Stimulated activated CD4-positive, alpha-beta T cell treated with anti-CD3 and anti-CD28 coated beads, Interleukin-4, amount 100 ng/mL, for 48 hours (primary cell): ENCODE measurements around the gene RAPGEF1.

Experiments used
- DNase-seq, 2 donors: peaks; one replicate each; pipeline ENCODE4 v3.0.0-alpha.2; 2020; ENCODE audit warnings: low read depth in 2 of 2

Gene RAPGEF1

GRCh38 chr9:131587331-131587730 lies 152.5 kb downstream of the RAPGEF1 start:
- no peak for DNase-seq

DNA sequence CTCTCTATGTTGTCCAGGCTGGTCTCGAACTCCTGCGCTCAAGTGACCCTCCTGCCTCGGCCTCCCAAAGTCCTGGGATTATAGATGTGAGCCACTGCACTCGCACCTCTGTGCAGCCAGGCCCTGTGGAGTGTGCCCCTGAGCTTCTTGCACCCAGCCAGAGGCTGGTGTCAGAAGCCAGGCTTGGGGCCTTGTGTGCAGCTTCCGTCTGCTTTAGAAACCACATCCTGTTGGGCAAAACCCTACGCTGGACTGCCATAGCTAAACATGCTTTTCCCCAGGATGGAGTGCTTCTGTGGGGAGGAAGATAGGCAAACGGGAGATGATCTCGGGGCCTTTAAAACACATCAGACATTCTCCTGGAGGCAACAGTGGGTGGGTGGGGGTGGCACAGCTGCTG lies 154.5 kb downstream of the RAPGEF1 start:
- peak in 1 of 2 donors; percentile 10 for DNase-seq

GRCh38 chr9:131584858-131585257 lies 155.0 kb downstream of the RAPGEF1 start:
- no peak for DNase-seq

DNA sequence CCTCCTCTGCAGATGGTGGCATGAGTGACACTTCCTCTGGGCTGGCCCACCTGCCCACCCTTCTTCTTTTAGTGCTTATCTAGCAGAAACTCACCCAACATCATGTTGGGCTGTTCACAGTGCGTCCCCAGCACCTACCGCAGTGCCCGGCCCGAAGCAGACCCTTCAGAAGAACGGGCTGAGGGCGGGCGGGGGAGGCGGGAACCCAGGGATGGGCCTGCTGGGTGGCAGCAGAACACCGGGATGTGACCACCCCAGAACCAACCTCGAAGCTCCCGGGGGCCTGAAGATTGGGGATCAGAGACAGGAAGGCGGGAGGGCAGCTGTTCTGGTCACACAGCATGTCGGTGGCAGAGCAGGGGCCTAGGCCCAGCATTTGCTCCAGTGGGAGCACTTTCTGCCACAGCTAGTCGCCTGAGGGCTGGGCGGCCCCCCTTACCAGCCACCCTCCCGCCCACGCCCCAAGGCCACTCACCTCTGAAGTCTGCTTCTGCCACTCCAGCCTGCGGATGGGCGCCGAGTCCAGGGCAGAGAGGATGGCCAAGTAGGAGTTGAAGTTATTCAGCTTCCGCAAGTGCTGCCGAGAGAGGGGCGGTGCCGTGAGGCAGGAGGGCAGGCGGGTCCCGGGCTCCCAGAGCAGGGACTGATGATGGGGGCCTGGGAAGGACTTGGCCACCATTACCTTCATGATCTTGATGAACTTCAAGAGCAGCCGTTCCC lies 155.9 kb downstream of the RAPGEF1 start:
- DNase-seq = no peak

- DNase-seq = no peak
Observed at GRCh38 chr9:131583337-131583645, 156.6 kb downstream of the RAPGEF1 start.

GRCh38 chr9:131582466-131583336 lies 157.2 kb downstream of the RAPGEF1 start:
- DNase-seq = no peak

- DNase-seq = no peak
Observed at GRCh38 chr9:131582056-131582455, 157.8 kb downstream of the RAPGEF1 start.

DNA sequence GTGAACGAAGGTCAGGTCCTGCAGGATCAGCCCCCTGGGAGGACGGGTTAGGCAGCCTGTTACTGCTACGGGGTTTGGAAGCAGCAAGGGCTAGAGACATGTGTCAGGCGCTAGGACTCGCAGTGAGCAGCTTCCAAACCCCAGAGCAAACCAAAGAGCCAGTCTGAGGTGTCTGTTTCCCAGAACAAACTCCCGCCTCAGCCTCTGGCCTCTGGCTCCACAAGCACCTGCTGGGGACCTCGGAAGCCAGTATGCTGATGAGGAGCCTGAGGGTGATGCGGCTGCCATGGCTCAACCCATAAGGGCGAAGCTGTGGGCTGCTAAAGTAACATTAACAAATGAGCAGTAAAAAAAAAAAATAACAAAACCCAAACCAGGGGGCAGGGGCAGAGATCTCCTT lies 159.5 kb downstream of the RAPGEF1 start:
- no peak for DNase-seq

DNA sequence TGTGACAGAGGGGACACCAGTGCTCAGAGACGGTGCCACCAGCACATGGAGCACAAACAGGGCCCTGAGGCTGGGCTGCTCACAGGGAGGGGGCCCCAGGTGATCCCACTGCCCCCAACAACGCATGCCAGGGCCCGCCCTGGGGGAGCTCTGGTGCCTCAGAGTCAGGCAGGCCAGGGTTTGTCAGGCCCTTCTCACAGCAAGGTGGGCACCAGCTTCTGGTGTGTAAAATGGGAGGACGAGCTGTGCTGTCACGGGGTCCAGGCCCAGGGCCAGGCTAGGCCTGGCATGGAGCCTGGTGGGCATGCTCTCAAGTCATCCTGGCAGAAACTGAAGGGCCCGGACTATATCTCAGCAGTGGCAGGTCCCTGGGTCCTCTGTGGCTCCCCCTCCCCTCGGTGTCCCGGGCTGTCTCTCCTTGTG lies 160.1 kb downstream of the RAPGEF1 start:
- no peak for DNase-seq

DNA sequence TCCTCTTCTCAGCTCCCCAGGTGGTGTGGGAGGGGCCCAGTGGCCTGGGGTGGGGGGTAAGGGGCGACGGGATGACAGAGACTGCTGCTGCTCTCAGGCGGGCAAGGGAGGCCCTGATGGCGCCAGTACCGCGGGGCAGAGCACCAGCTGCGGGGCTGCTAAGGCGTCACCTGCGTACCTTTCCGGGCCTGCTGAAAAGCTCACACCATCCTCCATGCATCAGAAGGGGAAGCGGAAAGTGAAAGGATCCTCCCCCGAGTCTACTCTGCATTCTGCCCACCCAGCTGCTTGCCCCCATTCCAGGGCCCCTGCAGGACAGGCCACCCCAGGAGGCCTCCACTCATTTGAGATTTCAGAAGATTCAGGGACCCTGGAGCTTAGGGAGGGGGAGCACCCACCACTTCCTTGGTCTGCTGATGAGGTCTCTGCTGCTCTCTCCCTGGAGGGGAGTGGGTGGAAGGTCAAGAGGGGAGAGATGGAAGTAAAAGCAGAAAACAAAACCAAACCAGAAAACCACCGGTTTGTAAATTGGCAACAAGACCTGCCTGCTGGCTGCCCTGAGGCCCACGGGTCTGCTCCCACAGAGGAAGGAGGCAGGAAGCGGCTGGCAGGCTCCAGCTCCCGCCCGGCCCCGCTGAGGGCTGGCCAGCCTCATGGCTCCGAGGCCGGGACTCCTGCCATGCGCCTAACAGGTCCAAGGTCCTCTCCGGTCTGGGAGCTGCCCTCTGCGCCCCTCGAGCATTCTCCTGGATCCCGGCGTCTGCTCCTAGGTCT lies 161.0 kb downstream of the RAPGEF1 start:
- DNase-seq = peak in 1 of 2 donors; percentile 13

- no peak for DNase-seq
Observed at GRCh38 chr9:131578021-131578420, 161.9 kb downstream of the RAPGEF1 start.

GRCh38 chr9:131577005-131578000 lies 162.6 kb downstream of the RAPGEF1 start:
- DNase-seq = no peak

DNA sequence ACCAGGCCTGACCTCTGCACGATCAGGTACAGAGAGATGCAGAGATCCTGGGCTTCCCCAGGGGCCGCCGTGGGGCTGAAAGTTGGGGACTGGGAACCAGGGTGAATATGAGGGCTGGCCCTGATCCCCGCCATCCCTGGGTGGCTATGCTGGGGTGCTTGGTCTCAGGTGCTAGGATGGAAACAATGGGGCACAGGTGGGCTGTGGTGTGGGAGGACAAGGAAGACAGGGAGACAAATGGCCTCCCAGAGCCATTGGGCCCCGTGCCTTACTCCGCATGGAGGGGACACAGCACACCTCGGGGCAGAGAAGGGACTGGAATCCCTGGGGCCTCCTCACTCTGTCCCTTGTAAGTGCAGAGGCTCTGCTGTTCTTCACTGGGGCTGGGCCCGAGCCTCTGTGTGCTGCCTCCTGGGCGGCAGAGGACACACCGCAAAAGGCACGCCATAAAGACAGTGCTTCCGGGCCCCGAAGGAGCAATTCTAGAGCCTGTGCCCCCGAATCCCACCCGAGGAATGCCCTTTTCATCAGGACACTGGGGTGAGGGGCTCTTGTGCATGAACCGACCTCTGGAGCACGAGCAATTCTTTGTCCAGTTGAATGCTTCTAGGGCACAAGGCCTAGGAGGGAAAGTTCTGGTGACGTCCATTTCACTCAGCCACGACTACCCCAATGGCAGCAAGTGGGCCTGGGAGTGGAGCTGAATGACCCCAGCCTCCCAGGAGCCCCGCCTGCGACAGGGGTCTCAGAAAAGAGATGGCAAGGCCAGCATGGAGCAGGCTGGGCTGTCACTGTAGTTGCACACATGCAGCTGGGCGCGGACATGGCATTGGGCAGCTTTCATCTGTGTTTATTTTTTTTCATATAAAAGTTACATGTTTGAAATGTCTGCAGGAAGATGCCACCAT lies 163.7 kb downstream of the RAPGEF1 start:
- DNase-seq = no peak

DNA sequence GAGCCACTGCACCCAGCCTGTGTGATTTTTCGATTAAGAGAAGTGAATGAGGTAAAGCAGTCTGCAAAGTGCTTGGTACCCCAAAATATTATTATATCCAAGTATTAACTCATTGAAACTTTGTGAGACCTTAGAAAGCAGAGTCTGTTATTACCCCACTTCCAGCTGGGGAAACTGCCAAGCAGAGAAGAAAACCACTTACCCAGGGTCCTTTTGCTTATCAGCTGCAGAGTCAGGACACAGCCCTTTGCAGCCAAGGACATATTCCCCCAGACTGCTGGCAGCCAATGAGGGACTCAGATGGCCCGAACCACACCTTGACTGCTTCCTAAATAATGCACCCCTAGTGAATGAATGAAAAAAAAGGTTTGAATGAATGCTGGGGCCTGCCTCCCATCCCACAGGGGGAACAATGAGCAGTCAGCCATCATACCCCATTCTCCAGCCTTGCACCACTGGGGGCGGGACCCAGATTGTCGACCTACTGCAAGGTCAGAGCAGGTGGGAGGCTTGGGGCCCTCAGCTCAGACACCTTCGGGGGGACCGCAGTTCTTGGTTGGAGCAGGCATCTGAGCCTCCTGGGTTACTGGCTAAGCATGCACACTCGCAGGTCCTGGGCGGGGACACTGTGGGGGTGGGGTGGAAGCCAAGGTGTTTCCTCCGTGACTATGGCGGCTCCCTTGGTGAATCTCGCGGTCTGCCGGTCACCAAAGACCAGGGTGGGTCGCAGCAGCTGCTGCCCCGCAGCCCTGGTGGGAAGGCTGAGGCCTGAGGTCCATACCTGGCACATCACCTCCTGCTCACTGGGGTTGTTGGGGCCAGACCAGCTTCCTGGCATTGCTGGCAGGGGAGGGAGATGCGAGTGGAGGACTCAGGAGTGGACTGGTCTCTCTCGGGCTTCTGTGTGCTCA lies 164.9 kb downstream of the RAPGEF1 start:
- DNase-seq = no peak

DNA sequence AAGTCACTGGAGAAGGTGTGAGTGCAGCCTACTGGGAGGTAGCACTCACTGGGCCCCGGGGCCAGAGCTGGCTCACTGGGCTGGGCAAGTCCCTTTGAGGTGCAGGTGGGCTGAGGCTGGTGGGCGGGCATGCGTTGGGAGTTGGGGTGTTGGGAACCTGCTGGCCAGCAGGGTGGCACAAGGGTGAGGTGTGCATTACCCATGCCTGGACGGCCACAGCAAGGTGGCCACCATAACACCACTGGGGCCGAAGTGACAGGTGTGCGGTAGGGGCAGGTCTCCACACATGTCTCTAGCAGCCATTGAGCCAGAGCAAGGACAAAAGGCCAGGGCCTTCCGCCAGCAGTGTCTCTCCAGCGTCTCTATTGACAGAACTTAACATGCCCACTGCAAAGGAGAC lies 172.0 kb downstream of the RAPGEF1 start:
- no peak for DNase-seq

DNA sequence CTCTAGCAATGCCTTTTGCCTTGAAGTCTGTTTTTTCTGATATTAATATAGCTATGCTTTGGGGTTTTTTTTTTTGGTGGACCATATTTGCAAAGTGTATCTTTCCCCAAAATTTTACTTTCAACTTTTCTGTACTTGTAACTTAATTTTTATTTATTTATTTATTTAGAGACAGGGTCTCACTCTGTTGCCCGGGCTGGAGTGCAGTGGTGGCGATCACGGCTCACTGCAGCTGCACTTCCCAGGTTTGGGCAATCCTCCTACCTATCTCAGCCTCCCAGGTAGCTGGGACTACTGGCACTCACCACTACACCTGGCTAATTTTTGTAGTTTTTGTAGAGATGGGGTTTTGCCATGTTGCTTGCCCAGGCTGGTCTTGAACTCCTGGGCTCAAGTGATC lies 173.7 kb downstream of the RAPGEF1 start:
- no peak for DNase-seq

DNA sequence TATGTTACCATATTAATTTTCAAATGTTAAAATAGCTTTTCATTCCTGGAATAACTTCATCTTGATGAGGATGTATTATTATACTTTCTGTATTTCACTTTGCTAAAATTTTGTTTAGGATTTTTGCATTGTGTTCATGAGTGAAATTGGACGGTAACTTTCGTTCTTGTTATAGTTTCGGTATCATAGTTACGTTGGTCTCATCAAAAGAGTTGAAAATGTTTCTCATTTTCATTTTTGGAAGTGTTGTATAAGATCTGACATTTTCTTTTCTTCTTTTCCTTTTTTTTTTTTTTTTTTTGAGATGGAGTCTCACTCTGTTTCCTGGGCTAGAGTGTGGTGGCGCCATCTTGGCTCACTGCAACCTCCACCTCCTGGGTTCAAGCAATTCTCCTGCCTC lies 174.5 kb downstream of the RAPGEF1 start:
- no peak for DNase-seq

DNA sequence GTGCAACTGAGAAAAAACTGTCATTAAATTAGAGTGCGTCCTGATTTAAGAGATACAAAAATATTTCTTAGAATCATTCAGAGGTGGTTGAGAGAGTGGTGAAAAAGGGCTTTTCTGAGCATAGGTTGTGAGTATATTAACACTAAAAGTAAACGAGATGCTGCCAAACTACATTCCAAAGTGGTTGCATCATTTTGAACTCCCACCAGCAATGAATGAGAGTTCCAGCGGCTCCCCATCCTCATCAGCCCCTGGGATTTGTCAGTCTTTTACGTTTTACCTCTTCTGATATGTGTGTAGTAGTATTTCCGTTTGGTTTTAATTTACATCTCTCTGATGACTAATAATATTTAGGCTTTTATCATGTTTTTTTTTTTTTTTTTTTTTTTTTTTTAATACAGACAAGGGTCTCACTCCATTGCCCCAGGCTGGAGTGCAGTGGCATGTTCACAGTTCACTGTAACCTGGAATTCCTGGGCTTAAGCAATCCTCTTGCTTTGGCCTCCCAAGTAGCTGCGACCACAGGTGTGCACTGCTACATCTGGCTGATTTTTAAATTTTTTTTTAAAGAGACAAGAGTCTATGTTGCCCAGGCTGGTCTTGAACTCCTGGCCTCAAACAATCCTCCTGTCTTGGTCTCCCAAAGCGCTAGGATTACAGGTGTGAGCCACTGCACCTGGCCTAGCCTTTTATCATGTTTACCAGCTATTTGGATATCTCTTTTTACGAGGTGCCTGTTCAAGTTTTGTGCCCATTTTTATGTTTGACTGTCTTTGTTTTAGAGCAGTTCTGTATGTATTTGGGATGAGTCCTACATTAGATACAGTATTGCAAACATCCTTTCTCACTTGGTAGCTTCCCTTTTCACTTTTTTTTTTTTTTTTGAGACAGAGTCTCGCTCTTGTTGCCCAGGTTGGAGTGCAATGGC lies 177.6 kb downstream of the RAPGEF1 start:
- DNase-seq = no peak
